KG1 (cell line): ENCODE data around the gene SATB2.

ENCODE experiments used
- DNase-seq: peaks from one replicate; lab custom pipeline; 2025; lab: John Stamatoyannopoulos, UW

Gene SATB2

DNA sequence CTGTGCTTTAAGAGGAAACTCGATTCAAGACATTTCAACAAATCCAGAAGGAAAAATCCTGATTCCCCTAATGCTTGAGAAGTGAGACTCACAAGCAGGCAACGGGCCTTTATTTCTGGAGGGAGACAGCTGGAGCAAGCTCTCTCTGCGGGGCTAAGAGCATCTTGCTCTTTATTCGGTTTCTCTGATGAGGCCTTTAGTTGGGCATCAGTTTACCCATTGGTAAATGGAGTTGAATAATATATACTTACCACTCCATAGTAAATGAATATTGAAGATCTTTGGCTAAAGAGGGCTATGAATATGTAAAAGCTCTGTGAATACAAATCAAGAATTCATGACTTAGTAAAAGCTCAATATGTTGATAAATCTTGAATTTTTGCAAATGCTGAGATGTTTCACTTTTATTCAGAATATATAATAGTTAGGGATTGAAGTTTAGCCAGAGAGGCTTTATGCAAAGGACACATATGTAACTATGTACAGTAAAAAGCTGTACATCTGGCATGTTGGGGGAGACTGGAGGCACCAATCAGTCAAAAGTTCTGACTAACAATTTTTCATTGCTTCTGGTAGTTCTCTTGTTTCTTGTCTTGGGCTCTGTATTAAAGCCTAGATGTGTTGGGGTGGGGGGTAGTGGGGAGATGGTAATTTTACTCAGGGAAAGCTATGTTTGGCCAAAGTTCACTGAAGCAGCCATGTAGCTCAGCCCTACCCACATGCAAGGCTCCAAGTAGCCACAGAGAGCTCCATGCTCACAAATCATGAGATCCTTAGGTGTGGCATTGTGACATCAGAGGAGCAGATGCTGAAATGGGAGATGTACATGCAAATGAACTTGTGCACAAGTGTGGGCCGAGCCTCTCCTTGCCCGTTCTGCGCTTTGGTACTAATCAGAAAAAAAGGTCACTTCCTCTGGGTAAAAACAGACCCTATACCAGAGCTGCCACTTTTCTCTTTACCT, 200.2 kb downstream of the SATB2 start:
- DNase-seq, result no peak

GRCh38 chr2:199230091-199230490, 227.6 kb downstream of the SATB2 start:
- no peak for DNase-seq

DNA sequence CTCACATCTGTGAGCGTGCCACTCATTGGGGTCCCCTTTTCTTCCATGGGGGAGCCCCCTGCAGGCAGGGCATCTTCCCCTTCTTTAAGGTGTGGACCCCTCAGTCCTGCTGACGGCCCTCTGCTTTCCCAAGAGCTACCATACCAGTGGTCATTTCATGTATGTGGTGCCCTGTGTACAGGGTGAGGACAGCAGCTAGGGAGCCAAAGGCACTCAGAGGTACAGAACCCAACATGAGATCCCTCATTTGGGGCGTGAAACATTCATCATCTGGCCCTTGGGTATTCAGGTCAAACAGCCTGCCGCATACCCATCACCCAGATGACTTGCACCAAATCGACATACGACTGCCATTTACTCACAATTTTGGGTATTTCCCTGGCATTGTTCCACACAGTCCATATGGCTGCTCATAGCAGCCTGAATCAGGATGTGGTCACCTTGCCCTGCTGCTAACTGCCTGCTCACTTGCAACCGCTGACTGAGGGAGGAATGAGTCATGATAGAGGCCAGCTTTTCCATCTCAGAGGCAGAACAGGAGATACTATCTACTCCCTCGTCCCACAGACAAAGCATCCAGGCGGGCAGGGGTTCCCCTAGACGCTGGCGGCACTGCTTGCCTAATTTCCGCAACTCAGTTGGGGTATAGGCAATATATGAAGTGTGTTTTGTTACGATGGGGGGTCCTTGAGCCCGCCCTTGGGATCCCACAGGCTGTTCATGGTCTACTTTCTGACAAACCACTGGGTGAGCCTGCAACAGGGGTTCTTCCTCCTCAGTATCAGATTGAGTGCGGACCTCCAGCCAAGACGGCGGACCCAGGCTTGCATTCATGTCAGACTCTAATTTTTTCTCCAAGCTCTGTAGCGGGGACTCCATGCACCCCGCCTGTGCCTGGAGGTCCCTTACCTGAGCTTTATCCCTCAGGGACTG, 228.6 kb downstream of the SATB2 start:
- DNase-seq, result peak; percentile 90

- no peak for DNase-seq
Measured at GRCh38 chr2:199223791-199224190, 233.9 kb downstream of the SATB2 start.

DNA sequence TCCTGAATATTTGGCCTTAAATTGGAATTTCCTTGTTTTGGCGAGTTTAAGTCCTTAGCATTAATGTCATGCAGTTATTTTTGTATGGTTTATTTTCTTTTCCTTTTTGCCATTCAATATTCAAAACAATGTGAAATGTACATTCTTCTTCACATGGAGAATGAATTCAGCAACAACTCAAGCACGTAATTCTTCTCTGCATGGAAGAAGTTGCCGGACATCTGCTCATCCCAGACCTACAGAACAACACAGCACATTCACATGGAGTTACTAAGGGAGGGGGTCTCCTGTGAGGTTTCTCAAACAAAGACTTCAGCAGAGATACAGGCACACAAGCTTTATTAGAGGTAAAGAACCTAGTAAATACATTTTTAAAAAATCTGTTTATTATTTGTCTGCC, 236.8 kb downstream of the SATB2 start:
- DNase-seq, result no peak

GRCh38 chr2:199219551-199219950, 238.2 kb downstream of the SATB2 start:
- DNase-seq, result no peak
